Measurements from ENCODE around the gene OGG1. TPM values are rescaled to one million over a fixed set of nuclear protein-coding genes. Genes with fewer than 3 reads are reported as not detected.
A peak's percentile ranks its signal among the peaks of the same experiment; 100 is the strongest.

The OGG1 gene
- total RNA-seq, 2 experiments from 2014 or later: 42.3 to 47.9 TPM

DNA sequence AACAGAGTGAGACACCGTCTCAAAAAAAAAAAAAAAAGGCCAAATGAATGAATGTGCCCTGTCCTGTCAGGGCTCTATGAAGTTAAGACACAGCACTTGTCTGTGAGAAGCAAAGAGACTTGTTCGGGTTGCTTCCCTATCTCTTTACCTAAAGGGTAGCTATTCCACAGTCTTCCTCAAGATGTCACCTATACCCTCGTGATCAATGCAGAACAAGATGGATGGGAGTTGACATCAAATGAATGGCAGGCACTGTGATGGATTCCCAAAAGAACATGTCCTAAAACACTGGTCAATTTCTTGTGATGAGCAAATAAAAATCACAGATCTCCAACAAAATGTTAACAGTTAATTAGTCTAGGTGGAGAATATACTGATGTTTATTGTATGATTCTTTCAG, 33.0 kb downstream of the OGG1 start:
- no peak overlapping the region for H3K4me3 Mint-ChIP-seq
- no peak for DNase-seq
- no peaks in the 10 kb centered on the region for H3K27me3 Mint-ChIP-seq
- no peak overlapping the region for H3K27ac Mint-ChIP-seq
- POLR2A ChIA-PET: no interaction called here
- peaks cover 64% of the 10 kb centered on the region for H3K4me1 Mint-ChIP-seq
- peaks cover 65% of the 10 kb centered on the region for H3K36me3 Mint-ChIP-seq (ENCODE audit: low read depth)
- H3K9me3 Mint-ChIP-seq: no peaks in the 10 kb centered on the region
- CTCF ChIA-PET: interaction anchor here (0.6 to 1.2 kb wide), 5 partner anchors 16 to 294 kb away, joined by 3 to 4 read pairs (median 3); partner anchors contain the start of gene EMC3

DNA sequence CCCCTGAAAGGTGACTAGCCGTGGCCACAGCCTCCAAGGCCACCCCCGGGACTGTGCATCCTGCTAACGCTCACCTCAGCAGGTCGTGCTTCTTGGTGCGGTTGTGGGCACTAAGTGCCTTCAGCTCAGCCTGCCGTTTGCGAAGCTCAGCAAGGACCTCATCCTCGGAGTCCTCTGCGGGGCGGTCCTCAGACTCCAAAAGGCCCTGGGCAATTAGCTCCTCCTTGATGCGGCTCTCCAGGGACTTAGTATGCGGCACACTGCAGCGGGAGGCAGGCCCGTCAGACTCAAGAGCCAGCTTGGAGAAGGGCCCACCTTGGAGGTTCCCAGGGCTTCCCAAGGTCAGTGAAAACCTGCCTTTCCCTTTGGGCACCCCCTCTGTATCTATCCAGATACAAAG, 34.2 kb downstream of the OGG1 start:
- peaks cover 58% of the 10 kb centered on the region for H3K4me1 Mint-ChIP-seq
- H3K27ac Mint-ChIP-seq: no peak overlapping the region
- no peaks in the 10 kb centered on the region for H3K9me3 Mint-ChIP-seq
- H3K36me3 Mint-ChIP-seq (ENCODE audit: low read depth): peaks cover 67% of the 10 kb centered on the region
- H3K4me3 Mint-ChIP-seq: no peak overlapping the region
- ChIA-PET POLR2A (no interaction called here), CTCF (interaction anchor here (1.3 kb wide), 1 partner anchor 9 kb away, joined by 5 read pairs; the partner anchor contains the start of genes ARPC4 and TADA3)
- no peak for DNase-seq
- H3K27me3 Mint-ChIP-seq: no peaks in the 10 kb centered on the region

- no peaks in the 10 kb centered on the region for H3K9me3 Mint-ChIP-seq
- H3K27me3 Mint-ChIP-seq: no peaks in the 10 kb centered on the region
- CTCF ChIA-PET: interaction anchor here (2.8 kb wide), 1 partner anchor 9 kb away, joined by 6 read pairs; no protein-coding TSS in a partner anchor
- H3K4me3 Mint-ChIP-seq: no peak overlapping the region
- peaks cover 70% of the 10 kb centered on the region for H3K36me3 Mint-ChIP-seq (ENCODE audit: low read depth)
- no peak overlapping the region for H3K27ac Mint-ChIP-seq
- no peak for DNase-seq
- POLR2A ChIA-PET: no interaction called here
- peaks cover 58% of the 10 kb centered on the region for H3K4me1 Mint-ChIP-seq
These were observed 35.2 kb downstream of the OGG1 start for GRCh38 chr3:9784965-9785364.

GRCh38 chr3:9785602-9786001, 35.9 kb downstream of the OGG1 start:
- DNase-seq: no peak
- Mint-ChIP-seq H3K4me1 (peaks cover 58% of the 10 kb centered on the region), H3K9me3 (no peaks in the 10 kb centered on the region), H3K27me3 (no peaks in the 10 kb centered on the region), H3K4me3 (no peak overlapping the region), H3K27ac (no peak overlapping the region), H3K36me3 (ENCODE audit: low read depth) (peaks cover 71% of the 10 kb centered on the region)
- CTCF ChIA-PET: interaction anchor here (0.8 to 2.8 kb wide), 3 partner anchors 10 to 50 kb away, joined by 3 to 6 read pairs (median 3); no protein-coding TSS in a partner anchor
- POLR2A ChIA-PET: no interaction called here

DNA sequence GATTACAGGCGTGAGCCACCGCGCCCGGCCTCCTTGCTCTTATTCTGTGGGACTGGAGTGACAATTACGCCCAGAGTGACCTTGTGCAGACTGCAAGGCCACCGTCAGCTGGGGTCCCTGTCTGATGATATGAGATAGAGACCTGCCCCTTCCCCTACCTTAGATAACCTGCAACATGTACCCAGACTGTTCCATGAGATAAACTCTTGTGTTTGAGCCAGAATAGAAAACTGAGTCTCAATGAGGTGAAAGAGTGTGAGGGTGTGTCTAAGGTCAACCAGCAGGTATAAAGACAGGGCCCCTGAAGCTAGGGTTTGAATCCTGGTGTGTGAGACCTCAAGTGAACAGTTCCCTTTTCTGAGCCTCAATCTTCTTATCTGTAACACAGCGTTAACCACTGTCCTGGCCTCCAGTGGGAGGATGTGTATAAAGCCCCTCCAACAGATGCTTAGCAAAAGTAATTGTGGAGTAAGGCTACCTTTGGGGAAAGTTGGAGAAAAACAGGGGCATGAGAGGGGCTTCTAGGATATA, 36.5 kb downstream of the OGG1 start:
- H3K9me3 Mint-ChIP-seq: no peaks in the 10 kb centered on the region
- DNase-seq: no peak
- peaks cover 67% of the 10 kb centered on the region for H3K36me3 Mint-ChIP-seq (ENCODE audit: low read depth)
- ChIA-PET CTCF (interaction anchor here (0.8 to 2.8 kb wide), 3 partner anchors 10 to 51 kb away, joined by 3 to 6 read pairs (median 3); no protein-coding TSS in a partner anchor), POLR2A (no interaction called here)
- H3K27ac Mint-ChIP-seq: no peak overlapping the region
- no peaks in the 10 kb centered on the region for H3K27me3 Mint-ChIP-seq
- H3K4me1 Mint-ChIP-seq: peaks cover 59% of the 10 kb centered on the region
- no peak overlapping the region for H3K4me3 Mint-ChIP-seq

DNA sequence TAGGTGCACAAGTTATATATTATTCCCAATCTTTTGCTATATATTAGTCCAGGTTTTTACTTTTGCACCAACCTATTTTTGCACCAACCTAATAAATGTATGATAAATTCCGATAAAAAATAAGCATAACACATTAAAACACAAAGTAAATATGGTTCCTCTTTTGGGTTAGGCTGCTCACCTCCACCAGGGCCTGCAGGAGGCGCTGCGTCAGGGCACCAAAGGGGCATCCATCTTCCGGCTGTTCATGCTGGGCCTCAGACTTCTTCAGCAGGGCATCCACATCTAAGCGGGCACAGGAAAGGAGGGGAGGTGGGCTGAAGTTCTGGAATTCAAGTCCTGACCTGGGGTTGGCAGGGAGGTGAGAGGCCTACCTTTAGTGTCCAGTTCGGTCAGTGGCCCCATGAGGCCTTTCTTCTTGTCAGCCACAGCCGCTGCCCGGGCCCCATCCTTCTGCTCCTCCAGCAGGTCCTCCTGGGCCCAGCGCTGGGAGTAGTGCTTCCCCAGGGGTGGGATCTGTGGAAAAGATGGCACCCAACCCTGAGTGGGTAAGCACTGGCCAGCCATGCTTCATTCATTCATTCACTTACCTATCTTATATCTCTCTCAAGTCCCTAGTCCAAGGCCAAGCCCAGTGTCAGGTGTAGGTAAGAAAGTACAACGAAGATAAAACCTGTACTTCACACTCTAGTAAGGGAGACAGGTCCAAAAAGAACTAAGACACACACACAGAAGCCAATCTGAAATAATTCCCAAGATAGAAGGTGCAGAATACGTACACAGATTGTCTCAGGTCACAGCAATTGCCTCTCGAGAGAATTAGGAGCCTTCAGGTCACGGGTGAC, 37.3 kb downstream of the OGG1 start:
- Mint-ChIP-seq H3K4me1 (peaks cover 62% of the 10 kb centered on the region), H3K27ac (peak overlapping the region; percentile 68), H3K27me3 (no peaks in the 10 kb centered on the region), H3K36me3 (ENCODE audit: low read depth) (peaks cover 67% of the 10 kb centered on the region), H3K9me3 (no peaks in the 10 kb centered on the region), H3K4me3 (no peak overlapping the region)
- DNase-seq: no peak
- POLR2A ChIA-PET: no interaction called here
- CTCF ChIA-PET: interaction anchor here (2.8 kb wide), 1 partner anchor 11 kb away, joined by 6 read pairs; no protein-coding TSS in a partner anchor

- POLR2A ChIA-PET: no interaction called here
- peaks cover 55% of the 10 kb centered on the region for H3K4me1 Mint-ChIP-seq
These were observed 38.0 kb downstream of the OGG1 start for GRCh38 chr3:9787714-9788113.

GRCh38 chr3:9791127-9791526, 41.4 kb downstream of the OGG1 start:
- no peaks in the 10 kb centered on the region for H3K9me3 Mint-ChIP-seq
- ChIA-PET POLR2A (no interaction called here), CTCF (interaction anchor here (0.9 to 2.1 kb wide), 6 partner anchors 10 to 142 kb away, joined by 3 to 7 read pairs (median 4); partner anchors contain the start of gene CRELD1)
- no peak for DNase-seq
- H3K36me3 Mint-ChIP-seq (ENCODE audit: low read depth): peaks cover 67% of the 10 kb centered on the region
- H3K4me1 Mint-ChIP-seq: peaks cover 70% of the 10 kb centered on the region
- H3K27ac Mint-ChIP-seq: peak overlapping the region; percentile 100
- H3K27me3 Mint-ChIP-seq: no peaks in the 10 kb centered on the region
- peak overlapping the region; percentile 98 for H3K4me3 Mint-ChIP-seq

More at GRCh38 chr3:9787714-9788113, 38.0 kb downstream of the OGG1 start:
- Mint-ChIP-seq H3K27ac (peak overlapping the region; percentile 68), H3K36me3 (ENCODE audit: low read depth) (peaks cover 61% of the 10 kb centered on the region), H3K4me3 (no peak overlapping the region), H3K9me3 (no peaks in the 10 kb centered on the region), H3K27me3 (no peaks in the 10 kb centered on the region)
- no peak for DNase-seq
- CTCF ChIA-PET: interaction anchor here (0.9 kb wide), 1 partner anchor 11 kb away, joined by 3 read pairs; no protein-coding TSS in a partner anchor

DNA sequence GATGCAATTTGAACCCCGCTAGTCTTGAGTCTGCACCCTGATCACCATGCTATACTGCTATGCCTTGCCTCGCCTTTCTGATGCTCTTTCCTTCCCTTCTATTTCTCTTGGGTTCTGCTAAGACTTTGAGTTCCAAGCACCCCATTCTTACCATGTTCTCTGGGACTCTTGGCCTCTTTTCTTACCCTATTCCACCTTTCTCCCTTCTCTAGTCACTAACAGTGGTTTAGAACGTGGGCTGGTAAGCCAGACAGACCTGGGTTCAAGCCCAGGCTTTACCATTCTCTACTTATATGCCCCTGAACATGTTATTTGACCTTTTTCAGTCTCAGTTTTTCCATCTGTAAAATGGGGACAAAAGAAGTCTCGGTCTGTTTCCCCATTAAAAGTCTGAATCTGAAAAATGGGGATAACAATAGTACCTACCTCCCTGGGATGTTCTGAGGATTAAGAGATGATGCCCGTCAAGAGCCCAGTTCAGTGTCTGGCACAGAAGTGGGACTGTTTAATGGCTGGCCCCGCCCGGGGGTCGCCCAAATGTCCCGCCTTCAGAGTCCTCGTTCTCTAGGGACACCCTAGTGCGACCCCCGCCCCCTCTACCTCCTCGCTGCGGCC, 42.1 kb downstream of the OGG1 start:
- no peaks in the 10 kb centered on the region for H3K27me3 Mint-ChIP-seq
- H3K4me1 Mint-ChIP-seq: peaks cover 67% of the 10 kb centered on the region
- H3K9me3 Mint-ChIP-seq: no peaks in the 10 kb centered on the region
- H3K27ac Mint-ChIP-seq: peak overlapping the region; percentile 100
- no peak for DNase-seq
- H3K4me3 Mint-ChIP-seq: peak overlapping the region; percentile 98
- H3K36me3 Mint-ChIP-seq (ENCODE audit: low read depth): peaks cover 62% of the 10 kb centered on the region
- CTCF ChIA-PET: interaction anchor here (0.8 to 2.4 kb wide), 10 partner anchors 8 to 141 kb away, joined by 3 to 7 read pairs (median 4); partner anchors contain the start of genes CRELD1 and OGG1
- POLR2A ChIA-PET: interaction anchor here (1.7 kb wide), 1 partner anchor 59 kb away, joined by 3 read pairs; no protein-coding TSS in a partner anchor

GRCh38 chr3:9792405-9793160, 42.8 kb downstream of the OGG1 start, which contains the start of the genes ARPC4 and TADA3:
Gene ARPC4 (plus strand): TSS chr3:9793082. CDS start chr3:9793122, 40 bp downstream.
Gene TADA3 (minus strand): TSS chr3:9792473. CDS start chr3:9791466, 1,007 bp downstream.
- peak within 1 kb of the TSS; percentile 100 for H3K27ac Mint-ChIP-seq
- peak; percentile 94 for DNase-seq
- no peaks in the 10 kb centered on the region for H3K27me3 Mint-ChIP-seq
- H3K36me3 Mint-ChIP-seq (ENCODE audit: low read depth): peaks cover 62% of the 10 kb centered on the region
- POLR2A ChIA-PET: interaction anchor here (0.6 to 1.7 kb wide), 2 partner anchors 26 to 60 kb away, joined by 3 read pairs; no protein-coding TSS in a partner anchor
- peaks cover 68% of the 10 kb centered on the region for H3K4me1 Mint-ChIP-seq
- H3K9me3 Mint-ChIP-seq: no peaks in the 10 kb centered on the region
- CTCF ChIA-PET: interaction anchor here (0.6 to 2.4 kb wide), 15 partner anchors 9 to 471 kb away, joined by 3 to 7 read pairs (median 4); partner anchors contain the start of genes CAMK1 and OGG1
- H3K4me3 Mint-ChIP-seq: peak within 1 kb of the TSS; percentile 98

DNA sequence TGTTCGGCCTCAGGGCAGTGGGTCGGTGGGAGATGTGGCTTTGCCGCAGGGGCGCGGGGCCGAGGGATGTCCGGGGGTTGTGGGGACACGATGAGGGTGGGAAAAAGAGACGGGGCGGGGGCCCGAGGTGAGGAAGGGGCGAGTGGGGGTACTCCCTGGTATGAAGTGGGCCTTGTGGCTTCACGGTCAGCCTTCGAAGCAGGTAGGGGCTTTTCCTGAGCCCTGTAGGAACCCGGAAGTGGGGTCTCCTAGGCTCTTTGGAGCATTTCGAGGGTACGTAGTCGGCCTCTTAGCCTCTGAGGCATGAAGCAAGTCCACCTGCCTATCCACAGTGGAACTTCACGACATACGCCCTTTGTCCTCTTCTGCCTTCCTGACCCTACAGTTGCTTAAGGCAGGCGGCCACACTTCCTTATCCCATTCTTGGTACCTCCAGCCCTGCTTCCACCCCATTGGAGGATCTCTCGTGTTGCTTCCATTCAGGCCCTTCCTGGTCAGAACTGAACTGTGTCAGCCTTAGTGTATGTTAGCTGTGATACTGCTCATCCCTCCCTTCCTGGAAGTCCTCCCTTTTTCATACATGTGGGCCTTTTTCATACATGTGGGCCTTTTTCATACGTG, 43.5 kb downstream of the OGG1 start:
- CTCF ChIA-PET: interaction anchor here (0.5 to 2.4 kb wide), 15 partner anchors 10 to 470 kb away, joined by 3 to 7 read pairs (median 3); partner anchors contain the start of genes CAMK1 and OGG1
- Mint-ChIP-seq H3K27ac (peak overlapping the region; percentile 100), H3K4me3 (peak overlapping the region; percentile 98), H3K4me1 (peaks cover 64% of the 10 kb centered on the region), H3K27me3 (no peaks in the 10 kb centered on the region), H3K36me3 (ENCODE audit: low read depth) (peaks cover 65% of the 10 kb centered on the region), H3K9me3 (no peaks in the 10 kb centered on the region)
- POLR2A ChIA-PET: interaction anchor here (0.6 to 1.7 kb wide), 2 partner anchors 27 to 60 kb away, joined by 3 read pairs; no protein-coding TSS in a partner anchor
- peak; percentile 46 for DNase-seq

Measured in activated CD4-positive, alpha-beta T cell treated with anti-CD3 and anti-CD28 coated beads, Interleukin-2, amount 10 ng/mL, durations not matched to agents 7 days and 5 days (primary cell).